ENCODE results near the gene CR1.

- TF ChIP-seq POLR2AphosphoS5 (IDR thresholded peaks at IDR 0.05; ENCODE audit: low read depth, low read length) = no peak
- TF ChIP-seq, protein P1, sequence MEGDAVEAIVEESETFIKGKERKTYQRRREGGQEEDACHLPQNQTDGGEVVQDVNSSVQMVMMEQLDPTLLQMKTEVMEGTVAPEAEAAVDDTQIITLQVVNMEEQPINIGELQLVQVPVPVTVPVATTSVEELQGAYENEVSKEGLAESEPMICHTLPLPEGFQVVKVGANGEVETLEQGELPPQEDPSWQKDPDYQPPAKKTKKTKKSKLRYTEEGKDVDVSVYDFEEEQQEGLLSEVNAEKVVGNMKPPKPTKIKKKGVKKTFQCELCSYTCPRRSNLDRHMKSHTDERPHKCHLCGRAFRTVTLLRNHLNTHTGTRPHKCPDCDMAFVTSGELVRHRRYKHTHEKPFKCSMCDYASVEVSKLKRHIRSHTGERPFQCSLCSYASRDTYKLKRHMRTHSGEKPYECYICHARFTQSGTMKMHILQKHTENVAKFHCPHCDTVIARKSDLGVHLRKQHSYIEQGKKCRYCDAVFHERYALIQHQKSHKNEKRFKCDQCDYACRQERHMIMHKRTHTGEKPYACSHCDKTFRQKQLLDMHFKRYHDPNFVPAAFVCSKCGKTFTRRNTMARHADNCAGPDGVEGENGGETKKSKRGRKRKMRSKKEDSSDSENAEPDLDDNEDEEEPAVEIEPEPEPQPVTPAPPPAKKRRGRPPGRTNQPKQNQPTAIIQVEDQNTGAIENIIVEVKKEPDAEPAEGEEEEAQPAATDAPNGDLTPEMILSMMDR (IDR thresholded peaks at IDR 0.05) = no peak
- TF ChIP-seq, protein P2, sequence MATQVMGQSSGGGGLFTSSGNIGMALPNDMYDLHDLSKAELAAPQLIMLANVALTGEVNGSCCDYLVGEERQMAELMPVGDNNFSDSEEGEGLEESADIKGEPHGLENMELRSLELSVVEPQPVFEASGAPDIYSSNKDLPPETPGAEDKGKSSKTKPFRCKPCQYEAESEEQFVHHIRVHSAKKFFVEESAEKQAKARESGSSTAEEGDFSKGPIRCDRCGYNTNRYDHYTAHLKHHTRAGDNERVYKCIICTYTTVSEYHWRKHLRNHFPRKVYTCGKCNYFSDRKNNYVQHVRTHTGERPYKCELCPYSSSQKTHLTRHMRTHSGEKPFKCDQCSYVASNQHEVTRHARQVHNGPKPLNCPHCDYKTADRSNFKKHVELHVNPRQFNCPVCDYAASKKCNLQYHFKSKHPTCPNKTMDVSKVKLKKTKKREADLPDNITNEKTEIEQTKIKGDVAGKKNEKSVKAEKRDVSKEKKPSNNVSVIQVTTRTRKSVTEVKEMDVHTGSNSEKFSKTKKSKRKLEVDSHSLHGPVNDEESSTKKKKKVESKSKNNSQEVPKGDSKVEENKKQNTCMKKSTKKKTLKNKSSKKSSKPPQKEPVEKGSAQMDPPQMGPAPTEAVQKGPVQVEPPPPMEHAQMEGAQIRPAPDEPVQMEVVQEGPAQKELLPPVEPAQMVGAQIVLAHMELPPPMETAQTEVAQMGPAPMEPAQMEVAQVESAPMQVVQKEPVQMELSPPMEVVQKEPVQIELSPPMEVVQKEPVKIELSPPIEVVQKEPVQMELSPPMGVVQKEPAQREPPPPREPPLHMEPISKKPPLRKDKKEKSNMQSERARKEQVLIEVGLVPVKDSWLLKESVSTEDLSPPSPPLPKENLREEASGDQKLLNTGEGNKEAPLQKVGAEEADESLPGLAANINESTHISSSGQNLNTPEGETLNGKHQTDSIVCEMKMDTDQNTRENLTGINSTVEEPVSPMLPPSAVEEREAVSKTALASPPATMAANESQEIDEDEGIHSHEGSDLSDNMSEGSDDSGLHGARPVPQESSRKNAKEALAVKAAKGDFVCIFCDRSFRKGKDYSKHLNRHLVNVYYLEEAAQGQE (IDR thresholded peaks at IDR 0.05; ENCODE audit: insufficient read depth in 1 of 2, low read depth in 2 of 2, low read length in 1 of 2) = no peak
Measured at GRCh38 chr1:207631137-207631536, 135.2 kb downstream of the CR1 start.
